Dedifferentiated amniotic fluid mesenchymal stem cell (primary cell): Measurements from ENCODE around the gene ICA1L.
"Not testable (repeated sequence)": the region's sequence is repeated elsewhere in the genome, so short reads cannot be mapped to it uniquely, and the experiment has no call there.

Experiments used
- DNase-seq: peaks from one replicate; pipeline ENCODE4 v3.0.0-alpha.2; 2016; ENCODE audit errors: extremely low spot score

Gene ICA1L

GRCh38 chr2:202871300-202872141 lies at the start of gene ICA1L:
ICA1L (minus strand) TSS chr2:202871766; CDS start chr2:202829009, 42,757 bp downstream.
- DNase-seq, result peak; percentile 43

GRCh38 chr2:202918860-202919259 lies 47.3 kb upstream of the ICA1L start:
- no peak for DNase-seq

GRCh38 chr2:202912342-202913201 lies 41.0 kb upstream of the ICA1L start:
- DNase-seq, result not testable (repeated sequence)

DNA sequence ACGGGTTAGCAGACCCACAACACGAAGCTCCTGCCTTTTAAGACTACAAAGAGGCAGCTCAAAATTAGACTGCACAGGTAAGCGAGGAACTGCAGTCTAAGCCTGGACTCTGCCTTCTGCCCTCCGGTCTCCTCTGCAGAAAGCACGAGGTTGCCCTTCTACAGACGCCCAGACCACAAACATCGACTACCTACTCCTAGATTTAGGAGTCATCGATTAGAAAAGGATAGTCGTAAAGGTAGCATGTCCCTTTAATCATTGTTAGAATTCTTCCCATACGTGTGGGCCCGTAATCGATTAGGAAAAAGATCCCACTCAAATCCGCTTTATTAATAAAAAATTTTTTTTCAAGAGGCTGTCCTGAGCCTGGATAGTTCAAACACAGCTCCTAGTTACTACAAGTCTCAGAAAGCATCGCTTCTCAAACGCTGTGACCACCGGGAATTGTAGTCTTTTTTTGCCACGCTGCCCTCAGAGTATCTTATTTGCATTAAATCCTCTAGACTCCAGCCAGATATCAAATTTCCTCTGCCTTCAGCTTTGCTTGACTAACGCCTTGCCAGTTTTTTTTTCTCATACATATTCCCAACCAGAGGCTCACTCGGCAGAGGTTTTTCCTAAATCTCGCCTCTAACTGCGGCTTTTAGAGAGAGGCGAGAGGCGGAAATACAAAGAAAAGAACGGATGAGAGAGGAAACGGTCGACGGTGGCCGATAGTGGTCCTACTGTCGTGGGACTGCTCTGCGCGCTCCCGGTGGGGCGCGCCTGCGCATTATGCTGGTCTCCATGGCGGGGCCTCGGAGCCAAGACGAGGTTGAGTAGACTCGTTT lies 40.2 kb upstream of the ICA1L start, which contains the start of the genes CARF and WDR12:
TSS of gene CARF (plus strand) at position 764 of the 830 bp plus-strand sequence. CDS start 29,628 bp downstream, outside the sequence.
TSS of gene WDR12 (minus strand) at position 162 of the 830 bp plus-strand sequence. CDS start 197 bp downstream, outside the sequence.
- DNase-seq, result peak; percentile 93

DNA sequence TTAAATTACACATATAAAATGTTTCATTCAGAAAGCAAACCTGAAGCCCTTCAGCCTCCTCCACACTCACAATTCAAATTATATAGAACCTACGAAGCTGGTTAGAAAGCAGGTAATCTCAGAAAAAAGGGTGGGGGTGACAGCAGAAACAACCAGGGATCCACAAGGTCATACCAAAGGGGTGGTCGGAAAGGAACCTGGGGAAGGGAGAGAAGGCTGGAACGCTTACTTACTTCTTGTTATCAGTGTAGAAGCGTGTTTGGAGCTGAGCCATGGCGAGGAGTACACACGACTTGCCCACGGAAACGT lies 39.6 kb upstream of the ICA1L start:
- DNase-seq, result peak; percentile 18

GRCh38 chr2:202910698-202911097 lies 39.1 kb upstream of the ICA1L start:
- no peak for DNase-seq

- not testable (repeated sequence) for DNase-seq
These were observed 38.7 kb upstream of the ICA1L start for GRCh38 chr2:202910250-202910649.

DNA sequence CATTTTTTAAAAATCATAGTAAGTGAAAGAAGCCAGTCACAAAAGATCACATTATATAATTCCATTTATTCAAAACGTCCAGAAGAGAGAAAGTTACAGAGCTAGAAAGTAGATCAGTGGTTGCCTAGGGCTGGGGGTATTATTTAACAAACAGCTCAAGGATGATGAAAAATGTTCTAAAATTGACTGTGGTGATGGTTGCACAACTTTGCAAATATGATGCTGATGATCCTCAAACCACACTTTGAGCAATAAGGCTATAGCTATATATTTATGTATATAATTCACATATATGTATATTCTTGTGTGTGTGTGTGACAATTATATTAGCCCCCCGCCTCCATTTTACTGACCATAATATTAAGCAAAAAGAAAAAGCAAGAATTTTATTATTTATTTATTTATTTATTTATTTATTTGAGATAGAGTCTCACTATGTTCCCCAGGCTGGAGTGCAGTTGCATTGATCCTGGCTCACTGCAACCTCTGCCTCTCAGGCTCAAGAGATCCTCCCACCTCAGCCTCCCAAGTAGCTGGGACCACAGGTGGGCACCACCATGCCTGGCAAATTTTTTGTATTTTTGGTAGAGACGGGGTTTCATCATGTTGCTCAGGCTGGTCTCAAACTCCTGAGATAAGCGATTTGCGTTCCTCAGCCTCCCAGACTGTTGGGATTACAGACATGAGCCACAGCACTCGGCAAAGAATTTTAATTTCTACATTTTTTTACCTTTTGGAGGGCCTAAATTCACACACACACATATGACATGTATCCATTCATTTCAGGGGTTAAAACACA lies 38.0 kb upstream of the ICA1L start:
- DNase-seq, result no peak

DNA sequence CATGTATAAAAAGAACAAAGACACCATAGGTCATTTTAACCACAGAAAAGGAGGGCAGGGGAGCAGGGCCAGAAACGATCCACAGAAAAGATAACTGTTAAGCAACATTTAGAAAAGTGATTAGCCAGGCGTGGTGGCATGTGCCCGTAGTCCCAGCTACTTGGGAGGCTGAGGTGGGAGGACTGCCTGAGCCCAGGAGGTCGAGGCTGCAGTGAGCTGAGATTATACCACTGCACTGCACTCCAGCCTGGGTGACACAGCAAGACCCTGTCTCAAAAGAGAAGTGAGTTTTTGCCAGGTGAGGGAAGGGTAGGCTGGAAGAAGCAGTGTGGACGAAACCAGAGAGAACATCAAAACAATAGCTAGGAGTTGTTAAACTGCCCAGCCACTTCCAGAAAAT lies 36.6 kb upstream of the ICA1L start:
- DNase-seq, result no peak

- DNase-seq, result not testable (repeated sequence)
These were observed 33.9 kb upstream of the ICA1L start for GRCh38 chr2:202905507-202905906.

DNA sequence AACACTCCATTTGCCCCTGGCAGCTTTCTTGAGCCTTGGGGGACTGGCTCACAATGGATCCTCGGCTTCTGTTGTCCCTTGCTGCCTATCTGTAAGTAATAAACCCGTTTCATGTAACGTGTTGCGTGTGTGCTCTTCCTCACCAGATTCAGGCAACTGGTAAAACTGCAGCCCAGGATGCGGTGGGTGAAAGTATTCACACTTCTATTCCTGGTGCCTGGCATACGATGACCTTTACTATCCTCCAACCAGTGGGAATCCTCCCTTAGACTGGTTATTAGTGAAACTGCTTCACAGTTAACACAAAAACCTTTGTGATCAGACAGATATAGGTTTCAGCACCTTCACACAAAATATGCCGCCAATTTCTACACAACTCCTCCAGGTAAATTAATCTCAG lies 13.6 kb upstream of the ICA1L start:
- DNase-seq, result no peak

- DNase-seq, result no peak
These were observed 12.6 kb upstream of the ICA1L start for GRCh38 chr2:202883987-202884675.

DNA sequence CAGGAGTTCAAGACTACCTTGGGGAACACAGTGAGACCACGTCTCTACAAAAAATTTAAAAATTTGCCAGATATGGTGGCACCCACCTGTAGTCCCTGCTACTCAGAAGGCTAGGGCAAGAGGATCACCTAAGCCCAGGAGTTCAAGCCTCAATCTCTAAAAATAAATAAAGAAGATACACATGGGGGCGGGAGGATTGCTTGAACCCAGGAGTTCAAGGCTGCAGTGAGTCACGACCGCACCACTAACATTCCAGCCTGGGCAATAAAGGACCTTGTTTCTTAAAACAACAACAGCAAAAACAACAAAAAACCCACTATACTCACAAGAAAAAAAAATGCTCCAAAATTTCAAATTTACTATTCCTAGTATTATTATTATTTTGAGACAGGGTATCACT lies 10.0 kb upstream of the ICA1L start:
- DNase-seq, result no peak

DNA sequence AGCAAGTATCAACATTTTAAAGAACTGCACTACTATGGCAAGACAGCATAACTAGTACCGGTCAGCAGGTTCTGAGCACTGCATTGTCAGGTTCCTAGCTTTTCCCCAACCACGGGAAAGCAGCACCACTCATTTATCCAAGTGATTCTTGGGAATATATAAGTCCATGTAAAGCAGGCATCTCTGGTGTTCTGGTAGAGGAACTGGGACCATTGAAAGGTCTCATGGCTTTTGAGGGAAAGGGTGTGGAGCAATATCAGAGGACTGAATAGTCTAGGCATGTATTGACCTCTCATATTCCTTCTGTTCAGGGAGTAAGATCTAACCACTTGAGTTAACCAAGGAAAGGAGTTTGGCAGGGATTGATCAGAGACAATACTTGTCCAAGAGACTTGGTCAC lies 6.1 kb upstream of the ICA1L start:
- DNase-seq, result no peak

DNA sequence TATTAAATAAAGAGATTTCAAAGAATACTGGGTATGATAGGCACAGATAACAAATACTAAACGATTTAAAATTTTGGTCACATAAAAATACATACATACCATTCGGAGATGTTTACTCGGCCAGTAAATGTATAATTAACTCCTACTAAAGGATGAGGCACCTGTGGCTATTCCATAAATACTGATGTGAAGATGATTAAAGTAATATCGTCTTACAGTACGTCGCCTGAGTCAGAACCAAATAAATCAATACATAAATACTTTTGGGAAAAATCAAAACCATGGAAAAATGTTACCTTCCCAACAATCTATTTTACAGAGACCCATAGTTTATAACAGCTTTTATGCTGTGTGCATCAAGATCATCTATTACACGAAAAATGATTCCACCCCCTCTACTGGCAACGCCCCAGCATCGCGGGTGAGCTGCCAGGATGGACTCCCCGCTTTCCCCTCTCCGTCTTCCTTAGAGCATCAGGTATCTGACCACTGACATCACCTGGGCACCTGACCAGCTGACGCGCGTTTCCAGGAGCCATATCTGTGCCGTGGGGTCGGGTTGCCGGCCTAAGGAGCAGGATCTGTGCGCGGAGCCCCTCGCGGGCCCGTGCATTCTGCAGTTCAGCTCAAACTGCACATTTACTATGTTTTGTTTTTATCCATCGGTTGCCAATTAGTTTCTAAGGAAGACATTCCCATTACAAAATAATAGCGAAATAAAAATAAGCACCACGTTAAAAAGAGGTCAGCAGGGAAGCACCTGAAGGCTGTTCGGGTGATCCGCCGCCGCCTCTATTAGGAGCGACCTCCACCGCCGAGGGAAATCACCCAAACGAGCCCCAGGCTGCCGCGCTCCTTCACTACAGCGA lies 901 bp downstream of the ICA1L start:
- no peak for DNase-seq

DNA sequence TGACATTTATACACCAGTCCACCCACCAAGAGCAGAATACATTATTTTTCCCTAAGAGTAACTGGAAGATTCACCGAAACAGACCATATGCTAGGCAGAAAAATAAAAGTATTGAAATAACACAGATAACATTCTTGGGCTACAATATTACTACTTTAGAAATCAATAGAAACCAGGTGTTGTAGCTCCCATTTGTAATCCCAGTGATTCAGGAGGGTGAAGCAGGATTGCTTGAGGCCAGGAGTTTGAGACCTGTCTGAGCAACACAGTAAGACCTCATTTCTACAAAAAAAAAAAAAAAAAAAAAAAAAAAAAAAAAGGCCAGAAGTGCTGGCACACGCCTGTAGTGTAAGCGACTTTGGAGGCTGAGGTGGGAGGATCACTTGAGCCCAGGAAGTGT lies 9.6 kb downstream of the ICA1L start:
- DNase-seq, result no peak

DNA sequence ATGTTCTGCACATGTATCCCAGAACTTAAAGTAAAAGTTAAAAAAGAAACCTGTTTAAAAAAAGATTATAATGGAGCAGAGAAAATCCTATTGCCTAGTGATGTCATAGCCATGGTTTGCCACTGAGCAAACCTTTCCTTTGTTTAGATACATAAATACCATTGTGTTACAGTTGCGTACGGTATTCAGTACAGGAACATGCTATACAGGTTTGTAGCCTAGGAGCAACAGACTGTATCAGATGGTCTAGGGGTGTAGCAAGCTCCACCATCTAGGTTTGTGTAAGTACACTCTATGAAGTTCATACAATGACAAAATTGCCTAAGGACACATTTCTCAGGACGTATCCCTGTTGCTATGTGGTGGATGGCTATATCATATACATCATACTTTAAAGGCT lies 13.0 kb downstream of the ICA1L start:
- no peak for DNase-seq

- DNase-seq, result not testable (repeated sequence)
These were observed 22.2 kb downstream of the ICA1L start for GRCh38 chr2:202849343-202849742.

DNA sequence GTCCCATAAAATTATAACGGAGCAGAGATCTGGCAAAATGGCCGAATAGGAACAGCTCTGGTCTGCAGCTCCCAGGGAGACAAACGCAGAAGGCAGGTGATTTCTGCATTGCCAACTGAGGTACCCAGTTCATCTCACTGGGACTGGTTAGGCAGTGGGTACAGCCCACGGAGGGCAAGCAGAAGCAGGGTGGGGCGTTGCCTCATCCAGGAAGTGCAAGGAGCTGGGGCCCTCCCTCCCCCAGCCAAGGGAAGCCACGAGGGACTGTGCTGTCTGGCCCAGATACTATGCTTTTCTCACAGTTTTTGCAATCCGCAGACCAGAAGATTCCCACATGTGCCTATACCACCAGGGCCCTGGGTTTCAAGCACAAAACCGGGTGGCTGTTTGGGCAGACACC lies 22.8 kb downstream of the ICA1L start:
- DNase-seq, result no peak
